HFF-Myc (cell line): ENCODE data around the gene SLC48A1.

ENCODE experiments used
- DNase-seq: peaks from one replicate; pipeline ENCODE4 v3.0.0-alpha.2; 2011; ENCODE audit warnings: low read depth; ENCODE audit errors: extremely low read depth
- H3K4me3 ChIP-seq: replicated peaks from 2 replicates; pipeline ENCODE4 v1.5.1; 2011; ENCODE audit warnings: low read depth, mild to moderate bottlenecking, control low read depth, low read length
- TF ChIP-seq, protein P1 (sequence below): IDR thresholded peaks from 2 replicates; pipeline ENCODE4 v1.5.1; 2012; ENCODE audit warnings: mild to moderate bottlenecking, low read depth, low read length, control low read depth; ENCODE audit errors: missing control alignments

Gene SLC48A1

DNA sequence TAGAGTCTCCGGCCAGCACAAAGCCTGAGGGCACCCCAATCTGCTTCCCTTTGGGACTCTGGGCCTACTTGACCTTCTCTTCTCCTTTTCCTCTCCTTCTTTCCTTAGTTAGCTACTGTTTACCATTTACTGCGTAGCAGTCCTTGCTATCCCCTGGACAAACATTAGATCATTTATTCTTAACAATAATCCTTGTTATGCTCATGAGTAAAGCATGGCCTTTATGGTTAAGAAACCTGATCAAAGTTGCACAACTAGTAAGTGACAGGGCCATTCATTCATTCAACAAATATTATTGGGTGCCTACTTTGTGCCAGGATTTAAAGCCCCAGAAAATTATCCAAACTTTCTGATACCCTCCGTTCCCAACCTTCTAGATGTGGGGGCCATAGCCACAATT, 49.8 kb downstream of the SLC48A1 start:
- no peak for DNase-seq
- no peak overlapping the region for H3K4me3 ChIP-seq

DNA sequence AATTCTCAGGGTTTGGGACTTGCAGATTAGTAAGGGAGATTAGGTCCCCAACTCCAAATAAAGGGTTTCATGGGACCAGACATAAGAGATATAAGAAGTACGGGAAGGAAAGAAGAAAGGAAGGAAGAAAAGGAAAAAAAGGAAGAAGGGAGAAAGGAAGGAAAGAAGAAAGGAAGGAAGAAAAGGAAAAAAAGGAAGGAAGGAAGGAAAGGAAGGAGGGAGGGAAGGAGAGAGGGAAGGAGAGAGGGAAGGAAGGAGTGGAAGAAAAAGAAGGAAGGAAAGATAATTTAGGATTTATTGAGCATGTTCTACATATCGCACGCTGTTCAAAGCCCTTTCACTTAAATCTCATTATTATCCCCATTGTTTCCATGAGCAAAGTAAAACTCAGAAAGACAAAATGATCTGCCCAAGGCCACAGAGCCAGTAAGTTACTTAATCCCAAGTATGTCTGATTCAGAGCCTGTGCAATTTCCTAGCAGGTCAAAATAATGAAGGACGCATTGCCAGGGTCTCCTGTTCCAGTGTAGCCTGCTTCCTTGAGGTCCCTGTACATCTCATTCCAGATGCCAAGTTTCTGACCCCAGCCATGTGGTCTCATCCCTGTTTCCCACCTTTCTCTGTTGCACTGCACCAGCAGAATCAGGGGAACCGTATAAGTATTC, 50.5 kb downstream of the SLC48A1 start:
- no peak for DNase-seq
- H3K4me3 ChIP-seq, result no peak overlapping the region
- TF ChIP-seq, protein P1, sequence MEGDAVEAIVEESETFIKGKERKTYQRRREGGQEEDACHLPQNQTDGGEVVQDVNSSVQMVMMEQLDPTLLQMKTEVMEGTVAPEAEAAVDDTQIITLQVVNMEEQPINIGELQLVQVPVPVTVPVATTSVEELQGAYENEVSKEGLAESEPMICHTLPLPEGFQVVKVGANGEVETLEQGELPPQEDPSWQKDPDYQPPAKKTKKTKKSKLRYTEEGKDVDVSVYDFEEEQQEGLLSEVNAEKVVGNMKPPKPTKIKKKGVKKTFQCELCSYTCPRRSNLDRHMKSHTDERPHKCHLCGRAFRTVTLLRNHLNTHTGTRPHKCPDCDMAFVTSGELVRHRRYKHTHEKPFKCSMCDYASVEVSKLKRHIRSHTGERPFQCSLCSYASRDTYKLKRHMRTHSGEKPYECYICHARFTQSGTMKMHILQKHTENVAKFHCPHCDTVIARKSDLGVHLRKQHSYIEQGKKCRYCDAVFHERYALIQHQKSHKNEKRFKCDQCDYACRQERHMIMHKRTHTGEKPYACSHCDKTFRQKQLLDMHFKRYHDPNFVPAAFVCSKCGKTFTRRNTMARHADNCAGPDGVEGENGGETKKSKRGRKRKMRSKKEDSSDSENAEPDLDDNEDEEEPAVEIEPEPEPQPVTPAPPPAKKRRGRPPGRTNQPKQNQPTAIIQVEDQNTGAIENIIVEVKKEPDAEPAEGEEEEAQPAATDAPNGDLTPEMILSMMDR, result no peak

More for the DNA sequence above, 49.8 kb downstream of the SLC48A1 start:
- TF ChIP-seq, protein P1, result no peak

DNA sequence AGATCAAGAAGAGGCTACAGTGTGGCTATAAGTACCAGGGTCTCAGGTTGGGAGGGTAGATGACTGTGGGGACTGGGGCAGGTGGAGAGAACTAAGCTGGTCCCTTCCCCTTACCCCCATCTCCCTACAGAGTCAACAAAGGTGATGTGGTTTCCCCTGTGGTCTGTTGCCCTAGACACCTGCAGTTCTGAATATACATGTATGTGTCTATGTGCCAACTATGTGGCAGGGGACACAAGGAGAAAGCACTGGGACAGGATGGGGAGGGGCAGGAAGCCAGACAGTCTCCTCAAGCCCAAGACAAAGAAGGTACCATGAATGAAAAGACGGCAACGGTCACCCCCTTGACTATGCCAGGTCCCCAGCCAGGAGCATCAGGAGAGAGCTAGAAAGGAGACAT, 51.2 kb downstream of the SLC48A1 start:
- TF ChIP-seq, protein P1, result no peak
- no peak overlapping the region for H3K4me3 ChIP-seq
- no peak for DNase-seq

DNA sequence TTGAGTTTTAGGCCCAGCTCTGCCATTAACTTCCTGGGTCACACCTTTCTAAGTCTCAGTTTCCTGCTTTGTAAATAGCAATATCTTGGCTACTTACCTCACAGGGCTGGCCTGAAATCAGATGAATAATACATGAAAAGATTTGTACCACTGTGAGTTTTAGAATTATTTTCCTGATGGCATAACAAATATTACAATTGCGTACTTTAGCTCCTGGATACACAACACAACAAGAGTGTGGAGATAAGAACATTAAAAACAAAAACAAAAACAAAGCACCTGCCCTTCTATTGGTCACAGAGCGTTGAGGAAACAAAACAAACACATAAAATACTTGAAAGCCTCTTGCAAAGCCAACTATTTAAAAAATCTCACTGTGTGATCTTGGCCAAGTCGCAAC, 51.6 kb downstream of the SLC48A1 start:
- H3K4me3 ChIP-seq, result no peak overlapping the region
- TF ChIP-seq, protein P1, result no peak
- no peak for DNase-seq

DNA sequence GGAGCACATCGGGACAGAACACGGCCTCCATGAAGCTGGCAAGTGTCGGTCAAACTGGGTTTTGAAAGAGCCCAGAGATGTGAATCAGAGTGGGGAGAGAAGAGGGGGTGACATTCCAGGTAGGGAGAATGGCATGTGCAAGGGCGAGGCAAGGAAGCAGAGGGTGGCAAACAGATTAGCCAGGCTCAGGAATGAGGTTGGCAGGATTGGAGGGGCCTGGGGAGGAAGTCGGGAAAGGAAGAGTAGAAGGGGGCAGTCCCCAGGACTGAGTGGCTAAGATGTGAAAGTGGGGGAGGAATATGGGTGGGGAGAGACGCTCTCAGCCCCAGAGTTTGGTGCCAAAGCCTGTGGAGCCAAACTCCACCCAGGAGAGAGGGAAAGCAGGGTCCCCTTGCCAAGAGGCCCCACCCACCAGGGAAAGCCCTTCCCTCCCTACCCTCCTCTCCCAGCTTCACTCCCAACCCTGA, 52.2 kb downstream of the SLC48A1 start:
- TF ChIP-seq, protein P1, result no peak
- DNase-seq, result no peak
- no peak overlapping the region for H3K4me3 ChIP-seq

DNA sequence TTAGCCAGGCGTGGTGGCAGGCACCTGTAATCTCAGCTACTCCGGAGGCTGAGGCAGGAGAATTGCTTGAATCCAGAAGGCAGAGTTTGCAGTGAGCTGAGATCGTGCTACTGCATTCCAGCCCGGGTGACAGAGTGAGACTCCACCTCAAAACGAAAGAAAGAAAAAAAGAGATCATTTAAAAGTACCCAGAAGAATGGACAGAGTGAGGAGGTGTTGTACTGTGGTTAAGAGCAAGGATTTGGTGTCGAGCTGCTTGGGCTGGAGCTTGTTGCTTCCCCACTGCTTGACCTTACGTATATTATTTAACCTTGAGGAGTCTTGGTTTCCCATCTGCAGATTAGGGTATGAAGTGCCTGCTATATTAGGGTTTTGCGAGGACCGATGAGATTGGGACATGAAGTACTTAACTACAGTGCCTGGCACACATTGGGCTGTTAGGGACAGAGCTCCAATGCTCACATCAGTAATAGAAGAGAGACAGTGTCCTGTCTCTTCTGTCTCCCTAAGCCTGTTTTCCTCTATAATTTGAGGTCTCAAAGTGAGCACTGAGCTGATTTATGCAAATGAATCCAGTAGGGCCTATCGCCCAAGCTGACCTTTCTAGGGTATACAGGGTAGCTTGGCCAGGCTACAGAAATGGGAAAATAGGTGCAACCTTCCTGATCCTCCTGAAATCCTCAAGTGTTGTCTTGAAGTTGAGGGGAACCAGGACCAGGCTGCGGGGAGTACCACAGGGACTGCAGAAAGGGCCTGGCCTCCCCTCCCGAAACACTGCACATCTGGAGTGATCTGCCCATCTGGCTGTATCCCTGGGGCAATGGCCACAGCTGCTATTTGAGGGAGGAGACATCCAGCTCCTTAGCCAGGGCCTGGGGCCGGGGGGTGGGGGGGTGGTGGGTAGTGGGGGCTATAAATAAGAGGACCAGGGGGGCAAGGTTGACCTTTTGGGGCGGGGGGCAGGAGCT, 55.3 kb downstream of the SLC48A1 start:
- TF ChIP-seq, protein P1, result no peak

More for the DNA sequence above, 55.3 kb downstream of the SLC48A1 start:
- H3K4me3 ChIP-seq, result no peak overlapping the region
- no peak for DNase-seq
